Psoas muscle (tissue), 8 donors: Measurements from ENCODE around the gene CCDC83. TPM values are rescaled to one million over a fixed set of nuclear protein-coding genes. Genes with fewer than 3 reads are reported as not detected.

Experiments used
- ATAC-seq, 4 donors: fragments of 200-7000 bp; cut with Tn5 transposase; one replicate each; pipeline ENCODE4 v1.9.1; 2020; ENCODE audit warnings: moderate library complexity in 3 of 4, mild to moderate bottlenecking in 2 of 4
- DNase-seq, 2 donors: peaks; one replicate each; pipeline ENCODE4 v3.0.0-alpha.2; 2020
- H3K27ac ChIP-seq: fragments of 200-600 bp; one replicate; pipeline ENCODE4 v1.8.0; 2022
- H3K27me3 ChIP-seq, 3 donors: fragments of 200-600 bp in 1 of 3; one replicate each; pipeline versions ENCODE4 v1.6.1 to v1.8.0; 2013 to 2022; ENCODE audit warnings: low read length in 2 of 3, mild to moderate bottlenecking in 2 of 3, moderate library complexity in 1 of 3; ENCODE audit not compliant: insufficient read depth in 3 of 3
- H3K36me3 ChIP-seq, 2 donors: fragments of 200-600 bp in 1 of 2; one replicate each; pipeline versions ENCODE4 v1.6.1 to v1.8.0; 2013 to 2022; ENCODE audit warnings: low read depth in 1 of 2, mild to moderate bottlenecking in 1 of 2, moderate library complexity in 1 of 2; ENCODE audit not compliant: insufficient read depth in 1 of 2
- H3K4me1 ChIP-seq: fragments of 200-600 bp; one replicate; pipeline ENCODE4 v1.8.0; 2022
- H3K4me3 ChIP-seq: fragments of 200-600 bp; one replicate; pipeline ENCODE4 v1.8.0; 2022; ENCODE audit warnings: mild to moderate bottlenecking
- H3K9me3 ChIP-seq: fragments of 200-600 bp; one replicate; pipeline ENCODE4 v1.8.0; 2022
- CTCF ChIP-seq: fragments of 200-600 bp; IDR thresholded peaks from one replicate; pipeline ENCODE4 v1.8.0; 2022; ENCODE audit warnings: antibody characterized with exemption
- WGBS, 3 donors: extraction: QIAGEN DNeasy Blood & Tissue Kit; methylation state at CpG; one replicate each; pipeline versions ENCODE4 v1.1.6 to v1.1.7; 2013; 5-methylcytosine and 5-hydroxymethylcytosine counted together
- intact Hi-C, 2 donors: fragments of 100-400 bp; cut with DNase I; formaldehyde crosslinking; loops; one replicate each; pipeline versions ENCODE4 v1.11.0 to v1.14.2; 2022
- polyA plus RNA-seq, 3 donors: library from polyadenylated mRNA; stranded (reverse); fragments of 200-250 nt; gene quantifications; one replicate each; pipeline ENCODE4 v1.2.3, GENCODE V29; 2013
- total RNA-seq, 4 donors: library from RNA; stranded (reverse); fragmentation: NEBNext Ultra II Directional in 2 of 4; extraction: Animal tissue kit (Norgen Biotek cat#: 25700) in 2 of 4; gene quantifications; one replicate each; pipeline versions ENCODE4 v1.2.1 to v1.2.4, GENCODE V29; 2021 to 2023
- donor health status: healthy with polysubstance abuse.
- donor health status: DM: no; HTN: no; CAD: no; lungs with moderate emphysema.
- donor health status: Bipolar disorder and iron deficiency.
- donor health status: healthy.
- donor health status: DM: yes; HTN: yes; CAD: no.
- donor health status: DM: no; HTN: no; CAD: no.
- donor health status: DM: no; HTN: no; CAD: no.
- donor health status: DM: yes; HTN: yes; CAD: no.

The CCDC83 gene
- total and polyA plus RNA-seq, 7 donors, result not detected

- no peaks in the 10 kb centered on the region for H3K27me3 ChIP-seq
- TF ChIP-seq CTCF, result no peak
- no peaks in the 10 kb centered on the region for H3K9me3 ChIP-seq
- no peak for ATAC-seq
- WGBS, 3 donors, result 91 to 95% (median 91%) methylated on average over 2 of the region's 2 CpGs
- no peak overlapping the region for H3K27ac ChIP-seq
- no peak for DNase-seq
- intact Hi-C loops, result loop anchor here in 1 of 2 donors (5.0 kb wide), 1 partner anchor 248 kb away; no protein-coding TSS in a partner anchor
- peaks cover 8% of the 10 kb centered on the region for H3K4me1 ChIP-seq
- H3K36me3 ChIP-seq, result no peaks in the 10 kb centered on the region
- no peak overlapping the region for H3K4me3 ChIP-seq
Observed at GRCh38 chr11:85948884-85949283, 93.7 kb downstream of the CCDC83 start.

GRCh38 chr11:85949798-85950197, 94.6 kb downstream of the CCDC83 start:
- ATAC-seq, result no peak
- Histone ChIP-seq H3K36me3 (peaks cover 0 to 6% of the 10 kb centered on the region in 2 donors), H3K4me1 (peaks cover 14% of the 10 kb centered on the region), H3K27ac (no peak overlapping the region), H3K9me3 (no peaks in the 10 kb centered on the region), H3K27me3 (no peaks in the 10 kb centered on the region), H3K4me3 (no peak overlapping the region)
- TF ChIP-seq CTCF, result no peak
- WGBS, 3 donors, result 74 to 94% (median 91%) methylated on average over 1 of the region's 1 CpG
- DNase-seq, result no peak
- intact Hi-C loops, result loop anchor here in 1 of 2 donors (5.0 kb wide), 1 partner anchor 248 kb away; no protein-coding TSS in a partner anchor

GRCh38 chr11:85950317-85951048, 95.3 kb downstream of the CCDC83 start:
- TF ChIP-seq CTCF, result no peak
- peaks cover 0 to 7% of the 10 kb centered on the region in 2 donors for H3K36me3 ChIP-seq
- H3K9me3 ChIP-seq, result no peaks in the 10 kb centered on the region
- DNase-seq, result no peak
- peaks cover 15% of the 10 kb centered on the region for H3K4me1 ChIP-seq
- H3K27ac ChIP-seq, result no peak overlapping the region
- WGBS, 3 donors, result 97 to 98% (median 97%) methylated on average over 8 of the region's 8 CpGs
- intact Hi-C loops, result no loop called here
- no peak overlapping the region for H3K4me3 ChIP-seq
- H3K27me3 ChIP-seq, result no peaks in the 10 kb centered on the region
- ATAC-seq, result no peak

- 90 to 96% (median 96%) methylated on average over 4 of the region's 4 CpGs for WGBS, 3 donors
- intact Hi-C loops, result no loop called here
- peaks cover 0 to 12% of the 10 kb centered on the region in 2 donors for H3K36me3 ChIP-seq
- no peak for TF ChIP-seq CTCF
- no peaks in the 10 kb centered on the region for H3K9me3 ChIP-seq
- H3K27me3 ChIP-seq, result no peaks in the 10 kb centered on the region
- H3K4me1 ChIP-seq, result peaks cover 15% of the 10 kb centered on the region
- no peak overlapping the region for H3K4me3 ChIP-seq
- H3K27ac ChIP-seq, result no peak overlapping the region
- no peak for DNase-seq
- ATAC-seq, result peak in 2 of 4 donors; percentile 4 to 15
Observed at GRCh38 chr11:85951049-85951405, 95.8 kb downstream of the CCDC83 start.
